Measurements from ENCODE around the gene GNMT. TPM values are rescaled to one million over a fixed set of nuclear protein-coding genes. Genes with fewer than 3 reads are reported as not detected.

GNMT gene
- total and polyA plus RNA-seq, 9 of the 15 experiments (the other 6 are each of a cell fraction or from before 2014, with no cell fraction given) = 0.11 to 0.29 (median 0.15) TPM; not detected in 6

- TF ChIP-seq CHD7 (IDR thresholded peaks at IDR 0.05; ENCODE audit: low read depth, low read length) = no peak
- TF ChIP-seq POLR2AphosphoS5 (IDR thresholded peaks at IDR 0.05; ENCODE audit: control insufficient read depth, insufficient read depth, low read depth, low read length) = peak; percentile 44; the same call in 1 of the 2 replicates
- TF ChIP-seq ZNF699 (CRISPR knock-in tag; IDR thresholded peaks at IDR 0.05; ENCODE audit: insufficient replicate concordance) = no peak
- no peak for TF ChIP-seq GMEB1 (CRISPR knock-in tag; IDR thresholded peaks at IDR 0.05)
- TF ChIP-seq RBFOX2 (IDR thresholded peaks at IDR 0.05; ENCODE audit: low read depth, low read length) = peak; percentile 84
- no peak for TF ChIP-seq HDAC8 (tag; IDR thresholded peaks at IDR 0.05)
- no peak for TF ChIP-seq GTF3C2 (IDR thresholded peaks at IDR 0.05; ENCODE audit: borderline replicate concordance, extremely low read depth, insufficient read length)
- no peak for TF ChIP-seq CBFB (CRISPR knock-in tag; IDR thresholded peaks at IDR 0.05)
- no peak for TF ChIP-seq ZFP1 (CRISPR knock-in tag; IDR thresholded peaks at IDR 0.05)
Observed at GRCh38 chr6:42984001-42984923, 23.7 kb downstream of the GNMT start, which contains the start of gene PPP2R5D (continued).

Measured in K562 (cell line).